ENCODE results near the gene GRPR. TPM values are rescaled to one million over a fixed set of nuclear protein-coding genes. Genes with fewer than 3 reads are reported as not detected.

Gene GRPR
- total and polyA plus RNA-seq, 10 of the 15 experiments (the other 5 are each of a cell fraction or from before 2014, with no cell fraction given): 0.10 to 3.7 (median 0.21) TPM; not detected in 1

DNA sequence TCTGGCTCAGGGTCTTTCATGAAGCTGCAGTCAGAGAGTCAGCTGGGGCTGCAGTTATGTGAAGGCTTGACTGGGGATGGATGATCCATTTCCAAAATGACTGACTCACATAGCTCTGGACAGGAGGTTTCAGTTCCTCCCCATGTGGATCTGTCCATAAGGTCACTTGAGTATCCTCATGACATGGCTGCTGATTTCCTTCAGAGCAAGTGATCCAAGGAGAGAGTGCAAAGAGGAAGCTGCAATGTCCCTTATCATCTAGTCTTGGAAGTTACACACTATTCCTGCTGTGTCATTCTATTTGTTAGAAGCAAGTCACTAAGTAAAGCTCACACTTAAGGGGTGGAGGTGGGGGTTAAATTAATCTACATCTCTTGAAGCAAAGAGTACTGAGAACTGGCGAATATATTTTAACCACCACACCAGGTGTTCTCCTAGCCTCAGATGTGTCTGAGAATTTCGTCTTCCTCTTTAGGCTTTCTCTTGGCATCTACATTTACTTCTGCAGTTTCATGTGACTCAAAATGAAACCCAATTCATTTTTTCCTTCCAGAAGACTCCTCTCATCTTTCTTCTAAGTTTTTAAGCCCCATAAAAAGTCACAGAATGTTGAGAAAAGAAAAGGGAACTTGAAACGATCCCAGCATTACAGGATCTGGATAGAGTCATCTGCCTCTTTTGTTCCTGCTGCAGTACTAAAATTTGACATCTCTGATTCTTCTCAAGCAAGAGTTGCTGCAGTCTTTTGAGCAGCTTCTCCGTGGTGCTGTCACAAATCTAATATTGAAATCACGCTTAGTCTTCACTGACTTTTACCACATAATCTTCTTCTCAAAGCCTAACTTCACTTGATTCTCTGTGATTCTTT lies 3.8 kb upstream of the GRPR start (continued):
- TF ChIP-seq CEBPZ (IDR thresholded peaks at IDR 0.05; ENCODE audit: low read depth, low read length) (no peak), CREB1 (IDR thresholded peaks at IDR 0.05; ENCODE audit: low read depth) (no peak), RUNX3 (IDR thresholded peaks at IDR 0.05; ENCODE audit: low read length) (peak; percentile 87), ASH2L (IDR thresholded peaks at IDR 0.05; ENCODE audit: borderline replicate concordance, low read depth) (no peak), PRDM15 (CRISPR knock-in tag; IDR thresholded peaks at IDR 0.05) (no peak), RAD21 (IDR thresholded peaks at IDR 0.05; ENCODE audit: insufficient read depth, low read depth, low read length) (0 out of 2 replicates have a peak, but pooled peaks have one; percentile 5), ZNF207 (IDR thresholded peaks at IDR 0.05; ENCODE audit: borderline replicate concordance) (no peak), KDM1A (IDR thresholded peaks at IDR 0.05; ENCODE audit: borderline replicate concordance) (no peak), CREM (IDR thresholded peaks at IDR 0.05; ENCODE audit: low read depth) (peak; percentile 48; the same call in 1 of the 2 replicates), SMAD1 (IDR thresholded peaks at IDR 0.05; ENCODE audit: low read depth, partially characterized antibody) (no peak)
- TF ChIP-seq, protein P1, sequence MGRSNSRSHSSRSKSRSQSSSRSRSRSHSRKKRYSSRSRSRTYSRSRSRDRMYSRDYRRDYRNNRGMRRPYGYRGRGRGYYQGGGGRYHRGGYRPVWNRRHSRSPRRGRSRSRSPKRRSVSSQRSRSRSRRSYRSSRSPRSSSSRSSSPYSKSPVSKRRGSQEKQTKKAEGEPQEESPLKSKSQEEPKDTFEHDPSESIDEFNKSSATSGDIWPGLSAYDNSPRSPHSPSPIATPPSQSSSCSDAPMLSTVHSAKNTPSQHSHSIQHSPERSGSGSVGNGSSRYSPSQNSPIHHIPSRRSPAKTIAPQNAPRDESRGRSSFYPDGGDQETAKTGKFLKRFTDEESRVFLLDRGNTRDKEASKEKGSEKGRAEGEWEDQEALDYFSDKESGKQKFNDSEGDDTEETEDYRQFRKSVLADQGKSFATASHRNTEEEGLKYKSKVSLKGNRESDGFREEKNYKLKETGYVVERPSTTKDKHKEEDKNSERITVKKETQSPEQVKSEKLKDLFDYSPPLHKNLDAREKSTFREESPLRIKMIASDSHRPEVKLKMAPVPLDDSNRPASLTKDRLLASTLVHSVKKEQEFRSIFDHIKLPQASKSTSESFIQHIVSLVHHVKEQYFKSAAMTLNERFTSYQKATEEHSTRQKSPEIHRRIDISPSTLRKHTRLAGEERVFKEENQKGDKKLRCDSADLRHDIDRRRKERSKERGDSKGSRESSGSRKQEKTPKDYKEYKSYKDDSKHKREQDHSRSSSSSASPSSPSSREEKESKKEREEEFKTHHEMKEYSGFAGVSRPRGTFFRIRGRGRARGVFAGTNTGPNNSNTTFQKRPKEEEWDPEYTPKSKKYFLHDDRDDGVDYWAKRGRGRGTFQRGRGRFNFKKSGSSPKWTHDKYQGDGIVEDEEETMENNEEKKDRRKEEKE (IDR thresholded peaks at IDR 0.05): no peak
- TF ChIP-seq, protein P2, sequence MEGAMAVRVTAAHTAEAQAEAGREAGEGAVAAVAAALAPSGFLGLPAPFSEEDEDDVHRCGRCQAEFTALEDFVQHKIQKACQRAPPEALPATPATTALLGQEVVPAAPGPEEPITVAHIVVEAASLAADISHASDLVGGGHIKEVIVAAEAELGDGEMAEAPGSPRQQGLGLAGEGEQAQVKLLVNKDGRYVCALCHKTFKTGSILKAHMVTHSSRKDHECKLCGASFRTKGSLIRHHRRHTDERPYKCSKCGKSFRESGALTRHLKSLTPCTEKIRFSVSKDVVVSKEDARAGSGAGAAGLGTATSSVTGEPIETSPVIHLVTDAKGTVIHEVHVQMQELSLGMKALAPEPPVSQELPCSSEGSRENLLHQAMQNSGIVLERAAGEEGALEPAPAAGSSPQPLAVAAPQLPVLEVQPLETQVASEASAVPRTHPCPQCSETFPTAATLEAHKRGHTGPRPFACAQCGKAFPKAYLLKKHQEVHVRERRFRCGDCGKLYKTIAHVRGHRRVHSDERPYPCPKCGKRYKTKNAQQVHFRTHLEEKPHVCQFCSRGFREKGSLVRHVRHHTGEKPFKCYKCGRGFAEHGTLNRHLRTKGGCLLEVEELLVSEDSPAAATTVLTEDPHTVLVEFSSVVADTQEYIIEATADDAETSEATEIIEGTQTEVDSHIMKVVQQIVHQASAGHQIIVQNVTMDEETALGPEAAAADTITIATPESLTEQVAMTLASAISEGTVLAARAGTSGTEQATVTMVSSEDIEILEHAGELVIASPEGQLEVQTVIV (IDR thresholded peaks at IDR 0.05; ENCODE audit: borderline replicate concordance, partially characterized antibody): no peak
